Amygdala (tissue), 56 donors: ENCODE results near the gene C2CD4A.

ENCODE experiments used
- DNase-seq, 56 donors: peaks; one replicate each; lab custom pipeline; 2025; lab: John Stamatoyannopoulos, UW

C2CD4A gene

DNA sequence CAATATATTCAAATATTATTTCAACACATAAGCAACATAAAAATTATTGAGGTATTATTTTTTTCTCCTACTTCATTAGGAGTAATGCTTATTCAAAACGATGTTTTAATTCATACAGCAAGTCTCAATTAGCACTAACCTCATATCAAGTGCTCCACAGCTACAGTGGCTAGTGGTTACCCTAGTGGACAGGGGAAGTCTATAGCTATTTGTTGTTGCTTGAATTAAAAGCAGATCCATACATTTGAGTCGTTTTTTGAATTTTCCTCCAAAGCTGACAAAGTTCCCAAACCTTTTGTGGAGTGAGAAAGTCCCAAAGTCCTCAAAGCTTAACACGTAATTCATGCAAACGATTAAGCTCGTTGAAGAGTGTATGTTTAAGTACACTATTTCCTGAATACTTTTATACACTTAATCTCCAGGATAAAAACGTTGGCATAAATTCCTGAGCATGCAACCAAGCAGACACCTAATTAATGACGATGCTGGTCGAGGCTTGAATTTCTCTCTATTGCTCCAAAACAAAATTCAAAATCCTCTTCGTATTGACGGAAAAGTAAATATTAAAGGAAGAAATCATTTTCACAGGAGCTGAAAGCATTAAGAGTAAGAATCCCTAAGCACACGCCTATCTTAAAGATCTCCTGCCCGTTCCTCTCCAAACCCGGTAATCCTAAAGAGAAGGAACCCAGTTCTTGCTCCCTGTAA lies 7.5 kb upstream of the C2CD4A start:
- no peak for DNase-seq

DNA sequence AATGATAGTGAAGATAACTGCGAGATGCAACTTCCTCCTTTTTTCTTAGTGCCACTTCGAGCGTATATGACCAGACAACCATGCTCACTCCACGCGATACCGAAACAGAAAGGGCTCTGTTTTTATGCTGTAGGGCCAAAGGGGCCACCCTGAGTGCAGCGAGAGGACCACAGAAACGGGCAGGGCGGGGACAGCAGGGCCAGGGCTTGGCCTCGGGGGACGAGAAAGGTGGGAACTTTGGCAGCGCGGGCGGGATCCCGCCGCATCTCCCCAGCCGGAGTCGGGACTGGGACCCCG lies 7.0 kb upstream of the C2CD4A start:
- peak in 16 of 56 donors; percentile 13 to 71 (median 49) for DNase-seq

- peak; percentile 49 to 97 (median 87) for DNase-seq
Measured at GRCh38 chr15:62060113-62060895, 6.5 kb upstream of the C2CD4A start, which contains the start of gene VPS13C. VPS13C (minus strand) TSS chr15:62060447; CDS start chr15:62060374, 73 bp downstream.

GRCh38 chr15:62060896-62061280 lies 5.9 kb upstream of the C2CD4A start:
- DNase-seq: no peak

DNA sequence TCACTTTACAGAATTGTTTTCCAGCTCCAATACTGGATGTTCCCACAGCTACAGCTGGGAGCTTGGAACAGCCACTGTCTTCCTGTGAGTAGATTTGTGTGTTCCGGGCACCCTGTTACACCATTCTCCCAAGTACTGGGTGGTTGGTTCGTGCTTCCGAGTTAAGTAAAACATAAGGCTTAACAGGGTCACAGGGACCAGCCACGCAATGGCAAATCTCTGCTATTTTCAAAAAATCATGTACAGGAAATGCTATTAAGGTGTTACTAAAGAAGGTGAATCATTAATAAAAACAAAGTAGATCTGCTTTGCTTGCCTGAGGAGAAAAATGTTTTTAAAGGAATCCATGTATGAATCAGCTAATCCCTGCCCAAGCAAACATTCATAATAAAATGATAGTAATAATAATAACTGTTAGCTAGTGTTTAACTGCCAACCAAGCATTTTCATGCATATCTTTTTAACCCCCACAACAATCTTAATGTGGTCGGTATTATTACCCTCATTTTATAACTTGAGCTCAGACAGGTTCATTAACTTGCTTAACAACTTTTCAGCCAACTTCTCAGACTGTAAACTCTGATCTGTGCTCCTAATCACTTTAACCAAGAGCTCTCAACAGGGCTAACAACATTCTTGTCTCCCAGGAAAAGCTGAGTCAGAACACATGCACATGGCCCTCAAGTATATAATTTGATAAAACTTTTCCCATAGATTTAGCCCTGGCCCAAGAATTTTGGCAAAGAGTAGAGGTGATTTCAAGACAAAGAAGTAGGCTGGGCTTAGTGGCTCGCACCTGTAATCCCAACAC lies 2.7 kb upstream of the C2CD4A start:
- no peak for DNase-seq

- DNase-seq: peak in 4 of 56 donors; percentile 13 to 30 (median 21)
Measured at GRCh38 chr15:62067448-62068044, 769 bp downstream of the C2CD4A start.

- peak in 9 of 56 donors; percentile 4 to 34 (median 14) for DNase-seq
Measured at GRCh38 chr15:62068071-62068809, 1.5 kb downstream of the C2CD4A start.

- DNase-seq: no peak
Measured at GRCh38 chr15:62068810-62069167, 2.0 kb downstream of the C2CD4A start.

DNA sequence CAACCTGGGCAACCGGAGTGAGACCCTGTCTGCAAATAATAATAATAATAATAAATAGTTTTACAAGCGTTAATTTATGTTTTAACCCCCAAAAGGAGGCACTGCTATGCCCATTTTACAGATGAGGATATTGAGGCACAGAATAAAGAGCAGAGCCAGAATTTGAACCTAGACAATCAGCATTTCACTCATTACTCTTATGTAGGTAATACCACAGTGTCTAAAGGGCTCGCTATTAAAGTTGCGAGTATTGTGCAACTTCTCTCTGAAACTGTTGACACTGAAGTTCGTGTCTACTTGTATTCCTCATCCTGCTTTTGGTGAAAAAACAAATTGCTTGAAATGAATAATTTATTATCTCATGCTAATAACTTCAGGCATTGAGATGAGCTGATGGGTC lies 2.8 kb downstream of the C2CD4A start:
- no peak for DNase-seq

- DNase-seq: peak in 1 of 56 donors; percentile 40
Measured at GRCh38 chr15:62071711-62072308, 5.0 kb downstream of the C2CD4A start.

GRCh38 chr15:62075595-62076277 lies 9.0 kb downstream of the C2CD4A start:
- no peak for DNase-seq

DNA sequence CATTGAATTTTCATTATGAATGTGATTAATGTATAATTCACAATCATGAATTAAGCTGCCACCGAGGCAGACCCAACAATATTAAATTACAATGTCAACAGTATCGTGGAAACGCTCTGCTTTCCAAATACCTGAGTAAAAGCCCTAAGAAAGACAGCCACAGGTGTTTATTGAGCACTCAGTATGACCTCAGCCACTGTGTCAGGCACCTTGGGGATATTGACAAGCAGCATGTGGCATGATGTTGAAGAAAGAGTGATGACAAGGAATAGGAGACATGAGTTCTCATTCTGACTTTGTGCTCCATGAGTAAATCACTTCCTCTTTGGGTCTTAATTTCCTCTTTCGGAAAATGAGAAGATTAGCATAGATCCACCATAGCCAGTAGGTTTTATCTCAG lies 12.8 kb downstream of the C2CD4A start:
- no peak for DNase-seq

GRCh38 chr15:62083194-62084154 lies 16.7 kb downstream of the C2CD4A start:
- no peak for DNase-seq

DNA sequence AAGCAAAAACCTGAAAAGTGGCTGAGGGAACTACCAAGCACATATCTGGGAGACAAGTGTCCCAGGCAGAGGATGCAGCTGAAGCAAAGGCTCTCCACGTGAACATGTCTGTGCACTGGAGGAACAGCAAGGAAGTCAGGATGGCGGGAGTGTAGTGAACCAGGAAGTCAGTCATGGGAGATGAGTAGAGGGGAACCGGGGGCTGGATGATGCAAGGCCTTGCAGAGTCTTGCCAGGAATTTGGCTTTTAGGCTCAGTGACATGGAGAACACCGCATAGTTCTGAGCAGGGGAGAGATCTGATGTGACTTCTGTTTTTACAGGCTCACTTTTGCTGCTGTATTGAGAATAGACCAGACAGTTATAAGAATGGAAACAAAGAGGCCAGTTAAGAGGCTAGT lies 19.0 kb downstream of the C2CD4A start:
- peak in 2 of 56 donors; percentile 21 to 31 for DNase-seq

DNA sequence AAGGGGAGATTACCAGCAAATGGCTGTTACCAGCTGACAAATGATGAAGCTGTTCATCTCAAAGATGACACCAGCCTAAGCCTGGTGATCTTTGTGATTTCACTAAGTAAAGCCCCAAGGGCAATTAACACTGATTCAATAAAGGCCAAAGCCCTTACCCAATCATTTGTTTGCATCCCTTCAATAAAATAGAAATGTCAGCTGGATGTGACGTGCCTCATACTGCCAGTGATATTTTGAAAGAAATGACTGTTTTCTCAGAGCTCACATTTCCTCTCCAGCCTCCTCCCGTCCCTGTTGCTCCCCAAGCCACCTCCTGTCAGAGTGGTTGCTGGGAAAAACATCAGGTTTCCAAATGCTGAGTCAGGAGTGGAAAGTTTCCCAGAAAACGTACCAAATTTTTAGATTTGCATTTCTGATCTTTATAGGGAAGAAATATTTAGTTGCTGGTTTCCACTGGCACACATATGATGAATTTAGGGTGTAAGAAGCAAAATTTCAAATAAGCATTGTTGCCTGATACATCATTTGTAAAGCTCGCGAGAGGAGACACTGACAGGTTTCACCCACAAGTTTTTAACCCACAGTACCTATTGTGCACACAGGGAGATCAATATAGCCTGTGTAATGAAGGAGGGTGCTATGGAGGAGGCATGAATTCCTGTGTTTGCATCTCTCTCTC lies 21.0 kb downstream of the C2CD4A start:
- no peak for DNase-seq

DNA sequence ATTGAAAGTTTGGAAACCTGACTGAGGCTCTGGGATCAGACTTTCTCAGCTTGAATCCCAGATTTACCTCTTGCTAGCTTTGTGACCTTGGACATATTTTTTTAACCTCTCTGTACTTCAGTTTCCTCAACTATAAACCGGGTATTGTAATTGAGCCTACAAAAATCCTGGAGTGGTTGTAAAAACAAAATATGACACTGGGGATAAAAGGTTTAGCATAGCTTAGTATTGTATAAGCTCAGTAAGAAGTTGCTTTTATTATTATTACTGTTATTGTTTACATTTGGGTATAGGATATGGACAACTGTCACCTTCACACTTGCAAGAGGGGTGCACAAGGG lies 21.5 kb downstream of the C2CD4A start:
- no peak for DNase-seq

DNA sequence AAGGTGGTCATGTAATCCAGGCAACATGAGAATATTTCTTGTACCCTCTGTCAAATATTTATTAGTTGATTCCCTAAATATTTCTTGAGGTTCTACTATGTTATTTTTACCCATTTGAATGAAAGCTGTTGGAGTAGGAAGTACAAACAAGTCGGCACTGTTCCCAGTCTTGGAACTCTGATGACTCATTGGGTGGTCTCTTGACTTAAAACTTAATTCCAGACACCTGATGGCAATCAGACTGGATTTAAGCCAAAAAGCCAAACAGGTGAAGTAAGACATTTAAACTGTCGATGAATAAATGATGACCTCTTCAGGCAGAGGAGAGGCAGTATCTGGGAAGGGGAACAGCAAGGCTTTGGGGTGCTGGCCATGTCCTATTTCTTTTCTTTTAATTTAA lies 22.8 kb downstream of the C2CD4A start:
- DNase-seq: no peak

DNA sequence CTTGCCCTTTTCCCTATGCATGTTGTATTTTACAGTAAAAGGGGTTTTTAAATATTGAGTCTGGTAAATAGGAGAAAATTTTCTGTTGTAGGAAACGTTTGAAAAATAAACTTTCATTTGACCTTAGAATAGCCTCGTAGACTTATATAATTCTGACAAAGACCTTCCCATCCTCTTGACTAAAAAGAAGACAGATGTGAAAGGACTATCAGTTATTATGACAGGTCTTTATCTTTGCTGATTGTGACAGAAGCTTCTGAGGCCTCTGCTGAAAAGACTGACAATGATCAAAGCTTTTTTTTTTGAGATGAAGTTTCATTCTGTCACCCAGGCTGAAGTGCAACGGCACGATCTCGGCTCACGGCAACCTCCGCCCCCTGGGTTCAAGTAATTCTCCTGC lies 24.2 kb downstream of the C2CD4A start:
- DNase-seq: no peak
